GM12892 (cell line): Measurements from ENCODE around the gene TENM4.

ENCODE experiments used
- POLR2A ChIP-seq: IDR thresholded peaks from 2 replicates; pipeline ENCODE4 v1.6.1; 2011; ENCODE audit warnings: low read depth, low read length, control low read depth
- TAF1 ChIP-seq: IDR thresholded peaks from 2 replicates; pipeline ENCODE4 v1.6.1; 2011; ENCODE audit warnings: low read depth, mild to moderate bottlenecking, control low read depth, low read length, borderline replicate concordance

- TF ChIP-seq POLR2A (no peak), TAF1 (no peak)
Measured at GRCh38 chr11:78809931-78810541, 630.8 kb downstream of the TENM4 start.
